ENCODE results near the gene ZNF366.

GRCh38 chr5:72555871-72556270, 48.7 kb upstream of the ZNF366 start:
- no peak for TF ChIP-seq CTCF (IDR thresholded peaks at IDR 0.05 in 8 of 11, conservative IDR thresholded peaks at IDR 0.05 in 3 of 11)
- TF ChIP-seq POLR2A (IDR thresholded peaks at IDR 0.05), result no peak
- no peak for TF ChIP-seq POLR2AphosphoS5 (IDR thresholded peaks at IDR 0.05)
